ENCODE data around the gene HASPIN. TPM values are rescaled to one million over a fixed set of nuclear protein-coding genes. Genes with fewer than 3 reads are reported as not detected.

HASPIN gene
- polyA plus RNA-seq, 1 donor = 6.2 TPM

DNA sequence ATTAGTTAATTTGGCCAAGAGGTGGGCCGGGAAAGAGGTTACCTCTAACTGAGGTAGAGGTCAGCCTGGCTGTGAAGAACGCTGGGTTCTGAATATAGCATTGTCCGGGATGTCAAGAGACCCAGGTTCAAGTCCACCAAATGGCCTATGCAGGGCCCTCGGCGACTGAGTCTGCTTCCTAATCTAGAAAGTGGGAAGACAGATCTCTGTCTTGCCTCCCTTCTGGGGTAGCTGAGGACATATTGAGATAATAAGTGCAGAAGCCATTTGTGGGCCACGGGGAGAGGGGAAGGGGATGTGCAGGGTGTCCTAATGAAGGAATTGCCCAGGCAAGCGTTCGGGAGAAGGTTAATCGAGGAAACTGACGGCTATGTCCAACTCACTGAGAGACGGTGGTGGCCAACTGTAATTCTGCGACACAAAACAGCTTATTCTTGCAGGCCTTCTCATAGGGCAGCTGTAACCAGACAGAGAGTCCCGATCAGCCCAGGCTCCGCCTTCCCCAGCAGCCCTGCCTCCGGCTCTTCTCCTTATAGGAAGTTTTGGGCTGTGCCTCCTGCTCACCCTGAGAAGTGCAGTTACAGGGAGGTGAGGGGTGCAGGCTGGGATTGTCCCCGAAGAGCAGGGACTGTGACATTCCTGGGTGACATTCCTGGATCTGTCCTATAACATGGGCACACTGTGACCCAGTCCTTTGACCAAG lies 15.9 kb downstream of the HASPIN start:
- DNase-seq = no peak

DNA sequence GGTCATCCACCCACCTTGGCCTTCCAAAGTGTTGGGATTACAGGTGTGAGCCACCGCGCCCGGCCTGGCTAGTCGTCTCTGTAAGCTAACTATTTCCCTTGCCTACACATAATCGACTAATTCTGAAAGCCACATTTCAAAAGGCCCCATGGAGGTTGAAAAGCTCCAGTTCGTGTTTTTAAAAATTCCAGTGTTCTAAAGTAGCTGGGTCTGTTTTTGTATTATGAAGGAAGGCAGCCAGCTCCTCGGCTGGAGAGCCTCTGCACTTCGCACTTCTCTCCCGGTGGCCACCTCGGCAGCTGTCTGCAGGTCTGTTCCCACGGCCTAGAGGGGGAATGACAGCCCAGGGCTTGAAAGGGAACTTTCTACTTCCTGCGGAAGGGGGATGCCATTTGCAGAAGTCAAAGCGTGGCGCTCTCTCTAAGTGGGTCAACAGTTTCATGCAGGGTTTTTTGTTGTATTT lies 16.9 kb downstream of the HASPIN start:
- no peak for DNase-seq

DNA sequence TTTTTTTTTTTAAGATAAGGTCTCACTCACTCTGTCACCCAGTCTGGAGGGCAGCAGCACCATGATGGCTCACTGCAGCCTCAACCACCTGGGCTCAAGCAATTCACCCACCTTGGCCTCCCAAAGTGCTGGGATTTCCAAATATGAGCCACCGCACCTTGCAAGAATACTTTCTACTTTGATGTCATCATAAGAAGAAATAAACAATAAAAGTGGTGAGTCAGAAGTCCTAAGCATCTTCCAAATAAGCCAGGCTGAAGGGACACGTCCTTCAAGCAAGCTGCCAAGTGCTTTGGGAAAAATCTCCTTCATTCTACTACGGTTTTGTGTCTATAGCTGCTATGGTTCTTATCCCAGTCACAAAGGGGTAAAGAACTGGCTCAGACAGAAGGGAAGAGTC lies 20.3 kb downstream of the HASPIN start:
- DNase-seq = no peak

DNA sequence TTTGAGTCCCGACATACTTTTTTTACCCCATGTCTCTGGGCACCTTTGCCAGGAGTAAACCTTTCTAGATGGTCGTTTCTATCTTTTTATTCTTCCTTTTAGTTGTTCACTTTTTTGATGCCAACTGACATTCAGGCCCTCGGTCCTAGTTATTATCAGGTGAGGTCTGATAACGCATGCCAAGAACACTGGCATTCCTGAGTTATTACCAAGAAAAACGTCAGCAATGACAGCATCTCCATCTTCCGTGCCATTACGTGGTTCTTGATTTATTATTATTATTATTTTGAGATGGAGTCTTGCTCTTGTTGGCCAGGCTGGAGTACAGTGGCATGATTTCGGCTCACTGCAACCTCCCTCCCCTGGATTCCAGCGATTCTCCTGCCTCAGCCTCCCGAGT lies 21.4 kb downstream of the HASPIN start:
- DNase-seq = no peak

DNA sequence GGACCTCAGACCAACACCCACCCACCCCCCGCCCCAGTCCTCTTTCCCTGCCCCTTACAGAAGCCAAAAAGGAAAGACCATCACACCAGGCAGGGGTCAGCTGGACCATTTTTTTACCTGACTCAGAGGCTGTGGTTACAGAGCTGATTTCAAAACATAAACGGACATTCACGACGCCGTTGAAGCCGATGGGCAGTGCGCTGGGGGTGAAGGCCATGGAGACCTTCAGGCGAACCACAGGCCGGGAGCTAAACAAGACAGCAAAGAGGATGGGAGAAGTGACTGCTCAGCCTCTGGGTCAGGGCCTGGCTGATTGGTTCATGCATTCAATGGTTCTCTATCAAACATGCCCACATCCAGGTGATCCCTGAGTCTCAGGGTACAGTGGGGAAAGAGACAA lies 24.1 kb downstream of the HASPIN start:
- DNase-seq = no peak

DNA sequence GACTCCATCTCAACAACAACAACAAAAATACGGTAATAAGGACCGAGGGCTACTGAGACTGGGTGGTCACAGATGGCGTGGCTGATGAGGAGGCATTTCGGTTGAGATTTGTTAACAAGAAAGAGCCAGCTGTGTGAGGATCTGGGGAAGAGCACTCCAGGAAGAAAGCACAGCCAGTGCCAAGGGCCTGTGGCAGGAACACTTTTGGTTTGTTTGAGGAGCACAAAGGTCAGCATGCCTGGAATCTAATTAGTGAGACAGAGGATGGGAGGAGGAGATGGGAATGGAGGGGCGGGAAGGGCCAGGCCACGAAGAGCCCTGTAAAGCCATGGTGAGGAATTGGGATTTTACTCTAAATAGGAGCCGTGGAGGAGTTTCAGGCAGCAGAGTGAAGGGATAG lies 24.9 kb downstream of the HASPIN start:
- no peak for DNase-seq

DNA sequence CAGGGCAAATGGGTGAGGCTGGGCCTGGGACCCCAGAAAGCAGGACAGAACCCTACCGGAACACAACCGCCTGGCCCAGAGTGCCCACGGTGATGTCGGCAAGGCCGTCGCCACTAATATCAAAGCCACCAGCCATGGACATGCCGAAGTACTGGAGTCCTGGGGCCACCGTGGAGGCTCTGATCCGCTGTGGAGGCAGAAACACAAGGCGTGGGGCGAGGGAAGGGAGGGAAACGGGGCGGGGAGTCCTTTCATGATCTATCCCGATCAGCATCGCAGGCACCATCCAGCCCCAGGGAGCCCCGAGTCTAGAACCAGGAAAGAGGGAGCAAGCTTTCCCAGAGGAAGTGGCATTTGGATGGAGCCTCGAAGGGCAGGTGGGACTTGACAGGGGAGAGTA lies 26.6 kb downstream of the HASPIN start:
- no peak for DNase-seq

DNA sequence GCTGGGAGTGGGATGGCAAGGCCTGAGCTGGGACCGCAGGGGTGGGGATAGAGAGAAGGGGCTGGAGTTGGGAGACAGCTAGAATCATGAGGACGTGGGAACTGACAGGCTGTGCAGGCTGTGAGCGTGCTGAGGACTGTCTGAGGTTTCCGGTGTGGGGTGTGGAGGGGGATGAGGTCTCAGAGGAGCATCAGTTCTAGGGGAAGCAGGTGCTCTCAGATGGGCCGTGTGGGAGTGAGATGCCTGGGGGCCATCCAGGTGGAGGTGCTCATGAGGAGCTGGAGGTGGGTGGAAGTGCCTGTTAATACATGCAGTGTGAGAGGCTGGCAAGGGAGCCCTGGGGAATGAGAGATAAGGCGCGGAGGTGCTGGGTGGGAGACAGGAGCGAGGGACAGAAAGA lies 27.2 kb downstream of the HASPIN start:
- DNase-seq = no peak

DNA sequence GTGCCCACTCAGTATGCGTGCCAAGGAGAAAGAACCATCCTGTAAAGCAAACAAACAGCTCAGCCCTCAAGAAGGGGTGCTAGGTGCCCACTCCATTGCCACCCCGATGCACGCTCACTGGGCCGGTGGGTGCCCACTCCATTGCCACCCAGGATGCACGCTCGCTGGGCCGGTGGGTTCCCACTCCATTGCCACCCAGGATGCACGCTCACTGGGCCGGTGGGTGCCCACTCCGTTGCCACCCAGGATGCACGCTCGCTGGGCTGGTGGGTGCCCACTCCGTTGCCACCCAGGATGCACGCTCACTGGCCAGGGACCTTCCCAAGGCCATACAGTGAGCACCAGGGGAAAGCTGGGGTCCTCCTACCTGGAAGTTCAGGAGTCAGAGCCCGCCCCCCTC lies 28.1 kb downstream of the HASPIN start:
- DNase-seq = no peak

DNA sequence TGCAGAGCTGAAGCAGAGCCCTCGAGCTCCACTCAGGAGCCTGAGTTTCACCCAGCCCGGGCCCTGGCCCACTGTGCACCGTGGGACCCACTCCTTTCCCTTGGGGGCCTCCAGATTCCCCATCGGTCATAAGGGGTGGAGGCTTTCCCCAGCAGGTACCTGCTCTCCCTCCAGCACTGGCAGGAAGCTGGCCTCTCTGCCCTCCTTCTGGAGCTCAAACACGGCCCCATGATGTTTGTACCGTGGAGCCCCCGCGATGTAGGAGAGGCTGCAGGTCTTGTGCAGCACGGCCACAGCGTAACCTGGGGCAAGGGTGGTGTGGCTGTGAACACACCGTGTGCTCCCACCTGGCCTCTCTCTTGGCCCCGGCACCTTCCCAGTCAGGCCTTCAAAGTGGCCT lies 29.9 kb downstream of the HASPIN start:
- DNase-seq = no peak

DNA sequence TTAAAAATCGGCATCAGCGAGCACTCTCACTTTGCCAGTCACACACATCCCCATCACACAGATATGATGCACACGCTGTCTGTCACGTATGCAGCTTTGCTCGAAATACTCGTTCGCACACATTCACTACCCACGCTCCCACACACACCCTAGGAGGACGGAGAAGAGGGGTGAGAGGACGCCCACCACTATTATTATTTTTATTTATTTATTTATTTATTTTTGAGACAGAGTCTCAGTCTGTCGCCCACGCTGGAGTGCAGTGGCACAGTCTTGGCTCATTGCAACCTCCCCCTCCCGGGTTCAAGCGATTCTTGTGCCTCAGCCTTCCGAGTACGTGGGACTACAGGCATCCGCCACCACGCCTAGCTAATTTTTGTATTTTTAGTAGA lies 30.4 kb downstream of the HASPIN start:
- no peak for DNase-seq

DNA sequence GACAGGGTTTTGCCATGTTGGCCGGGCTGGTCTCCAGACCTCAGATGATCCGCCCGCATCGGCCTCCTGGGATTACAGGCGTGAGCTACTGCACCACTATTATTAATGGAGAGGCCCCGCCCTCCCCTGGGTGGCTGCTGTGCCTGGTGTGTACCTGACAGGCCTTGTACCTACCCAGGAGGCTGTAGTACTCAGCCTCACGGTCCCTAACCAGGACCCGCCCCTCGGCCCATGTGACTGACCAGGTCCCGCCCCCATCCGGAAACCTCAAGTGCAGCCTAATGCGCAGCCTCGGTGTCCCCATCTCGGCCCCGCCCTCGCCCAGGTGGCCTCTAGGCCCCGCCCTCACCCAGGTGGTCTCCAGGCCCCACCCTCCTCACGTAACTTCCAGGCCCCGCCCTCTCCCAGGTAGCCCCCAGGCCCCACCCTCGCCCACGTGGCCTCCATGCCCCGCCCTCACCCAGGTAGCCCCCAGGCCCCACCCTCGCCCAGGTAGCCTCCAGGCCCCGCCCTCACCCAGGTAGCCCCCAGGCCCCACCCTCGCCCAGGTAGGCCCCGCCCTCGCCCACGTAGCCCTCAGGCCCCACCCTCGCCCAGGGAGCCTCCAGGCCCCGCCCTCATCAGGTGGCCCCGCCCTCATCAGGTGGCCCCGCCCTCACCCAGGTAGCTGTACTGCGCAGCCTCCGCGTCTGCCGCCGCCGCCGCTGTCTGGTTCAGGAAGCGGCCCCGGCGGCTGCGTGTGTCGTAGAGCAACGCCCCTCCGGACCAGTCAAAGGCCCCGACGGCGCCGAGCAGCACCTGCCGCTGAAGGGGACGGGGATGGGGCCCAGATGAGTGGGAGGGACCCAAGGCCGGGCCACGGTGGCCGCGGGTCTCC lies 31.0 kb downstream of the HASPIN start:
- DNase-seq = no peak

DNA sequence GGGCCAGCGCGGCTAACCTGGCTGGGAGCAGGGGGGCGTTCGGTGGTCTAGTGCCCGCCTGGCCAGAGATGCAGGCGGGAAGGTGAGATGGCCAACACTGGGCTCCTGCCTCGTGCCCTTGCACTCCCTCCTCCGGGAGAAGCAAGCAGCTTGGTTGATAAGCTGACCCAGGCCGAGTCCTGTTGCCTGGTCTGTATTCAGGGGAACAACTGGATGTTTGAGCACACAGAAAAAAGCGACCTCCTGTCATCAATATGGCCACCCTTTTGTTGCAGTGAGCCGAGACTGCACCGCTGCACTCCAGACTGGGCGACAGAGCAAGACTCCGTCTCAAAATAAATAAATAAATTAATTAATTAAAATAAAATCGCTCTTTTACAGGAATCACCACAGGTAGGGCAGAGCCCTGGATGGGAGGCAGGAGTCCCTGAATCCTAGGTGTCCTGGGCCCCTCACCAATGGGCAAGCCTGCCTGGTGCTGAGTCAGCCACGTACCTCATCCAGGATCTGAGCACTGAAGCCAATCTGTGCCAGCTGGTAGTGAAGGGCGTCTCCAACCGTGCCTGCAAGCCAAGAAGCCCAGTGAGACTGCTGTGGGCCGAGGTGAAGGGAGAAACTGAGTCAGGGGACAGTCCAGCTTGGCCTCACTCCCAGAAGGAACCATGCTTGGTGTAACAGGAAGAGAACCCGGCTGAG lies 31.8 kb downstream of the HASPIN start:
- DNase-seq = no peak

DNA sequence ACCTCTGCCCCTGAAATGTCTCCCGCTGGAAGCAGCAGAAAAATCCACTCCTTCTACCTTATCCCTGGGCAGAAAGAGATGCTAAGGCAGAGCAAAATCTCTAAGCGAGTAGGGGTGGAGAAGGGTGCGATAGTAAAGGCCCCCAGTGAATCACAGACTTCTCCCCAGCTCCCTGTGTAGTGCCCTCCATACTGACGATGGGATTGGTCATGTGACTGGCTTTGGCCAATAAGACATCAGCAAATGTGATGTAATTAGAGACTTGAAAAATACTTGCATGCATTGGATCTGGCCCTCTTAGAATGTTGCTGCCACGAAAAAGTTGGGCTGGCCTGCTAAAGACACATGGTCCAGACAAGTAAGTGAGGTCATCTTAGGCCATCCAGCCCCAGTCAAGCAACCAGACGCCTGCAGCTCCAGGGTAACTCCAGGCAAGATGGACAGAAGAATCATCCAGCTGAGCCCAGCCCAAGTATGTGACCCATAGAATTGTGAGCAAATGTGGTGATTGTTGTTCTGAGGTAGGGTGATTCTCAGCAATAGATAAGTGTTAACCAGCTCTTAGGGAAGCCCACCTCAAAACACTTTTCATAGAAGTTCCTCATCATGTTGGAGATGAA lies 36.0 kb downstream of the HASPIN start:
- no peak for DNase-seq

DNA sequence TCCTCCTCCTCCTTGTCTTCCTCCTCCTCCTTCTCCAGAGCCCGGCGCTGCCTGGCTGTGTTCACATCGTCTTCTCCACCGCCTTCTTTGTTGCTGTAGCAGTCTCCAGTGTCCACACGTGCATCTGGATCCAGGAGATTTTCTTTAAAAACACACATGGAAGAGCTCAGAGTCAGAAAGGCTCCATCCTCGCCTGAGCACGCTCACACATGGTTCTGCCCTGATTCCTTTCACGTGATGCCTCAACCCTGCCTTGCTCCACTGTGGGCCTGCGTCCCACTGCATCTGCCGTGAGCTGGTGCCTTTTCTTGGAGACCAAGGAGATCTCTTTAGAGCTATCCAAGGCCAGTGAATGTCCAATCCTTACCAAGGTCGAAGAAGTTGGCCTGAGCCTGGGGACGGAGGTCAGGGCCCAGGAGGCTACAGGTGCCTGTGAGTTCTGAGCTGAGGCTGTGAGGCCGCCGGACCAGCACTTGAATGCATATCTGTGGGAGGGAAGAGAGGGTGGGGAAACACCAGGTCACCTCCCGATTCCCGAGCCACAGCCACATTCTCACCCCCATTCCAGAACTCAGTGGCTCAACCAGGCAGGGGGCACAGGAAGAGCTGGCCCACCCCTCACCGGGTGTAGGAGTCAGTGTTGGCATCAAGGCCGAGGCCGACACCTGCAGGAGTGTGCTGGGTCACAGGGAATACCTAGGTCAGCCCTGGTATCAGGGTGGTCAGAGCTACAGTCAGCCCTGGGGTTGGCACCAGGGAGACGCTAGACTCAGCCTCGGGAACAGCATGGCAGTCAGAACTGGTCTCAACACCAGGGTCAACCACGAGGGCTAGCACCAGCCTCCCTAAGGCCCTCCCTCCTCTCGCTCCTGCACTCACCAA lies 37.6 kb downstream of the HASPIN start:
- DNase-seq = no peak

DNA sequence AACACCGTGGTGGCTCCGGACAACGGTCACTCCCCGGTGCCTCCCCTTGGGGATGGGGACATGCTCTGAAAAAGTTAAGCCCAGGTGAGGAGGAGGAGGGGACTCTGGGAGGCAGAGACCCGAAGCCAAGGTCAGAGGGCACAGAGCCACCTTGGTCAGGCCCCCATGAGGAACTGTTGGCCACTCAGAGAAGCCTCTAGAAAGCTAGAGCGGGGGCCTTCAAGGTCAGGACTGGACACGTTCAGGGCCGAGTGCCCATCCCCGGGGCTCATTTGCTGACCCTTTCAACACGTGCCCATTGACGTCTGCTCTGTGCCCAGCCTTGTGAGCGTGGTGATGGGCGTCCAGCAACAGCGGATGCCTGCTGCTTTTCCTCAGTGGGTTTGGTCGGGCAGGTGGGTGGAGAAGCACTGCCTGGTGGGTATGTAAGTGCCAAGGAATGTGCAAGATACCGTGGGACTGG lies 38.2 kb downstream of the HASPIN start:
- no peak for DNase-seq

DNA sequence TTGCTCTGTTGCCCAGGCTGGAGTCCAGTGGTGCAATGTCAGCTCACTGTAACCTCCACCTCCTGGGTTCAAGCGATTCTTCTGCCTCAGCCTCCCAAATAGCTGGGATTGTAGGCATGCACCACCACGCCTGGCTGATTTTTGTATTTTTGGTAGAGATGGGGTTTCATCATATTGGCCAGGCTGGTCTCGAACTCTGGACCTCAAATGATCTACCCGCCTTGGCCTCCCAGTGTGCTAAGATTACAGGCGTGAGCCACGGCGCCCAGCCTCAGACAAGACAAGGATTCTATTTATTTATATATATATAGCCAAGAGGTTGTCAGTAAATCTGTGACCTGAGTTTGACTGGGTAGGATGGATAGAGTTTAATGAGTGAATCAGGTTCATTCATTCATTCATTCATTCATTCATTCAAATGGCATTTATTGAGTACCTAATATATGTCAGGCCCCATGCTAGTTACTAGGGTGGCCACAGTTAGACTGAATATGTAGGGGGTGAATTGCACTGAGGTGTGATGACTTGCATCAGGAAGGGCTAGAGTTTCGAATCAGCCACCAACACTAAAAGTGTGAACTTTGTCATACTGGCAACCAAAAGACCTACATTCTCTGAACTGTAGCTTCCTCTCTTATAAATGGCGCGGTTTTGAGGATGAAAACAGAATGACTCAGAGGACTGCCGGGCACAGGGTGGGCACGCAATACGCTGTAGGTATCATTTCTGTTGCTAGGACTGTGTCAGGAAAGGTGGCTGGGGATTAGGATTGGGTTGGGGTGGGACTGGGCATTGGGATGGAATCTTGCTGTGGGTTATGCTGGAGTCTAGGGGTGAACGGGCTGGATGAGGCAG lies 39.4 kb downstream of the HASPIN start:
- no peak for DNase-seq

DNA sequence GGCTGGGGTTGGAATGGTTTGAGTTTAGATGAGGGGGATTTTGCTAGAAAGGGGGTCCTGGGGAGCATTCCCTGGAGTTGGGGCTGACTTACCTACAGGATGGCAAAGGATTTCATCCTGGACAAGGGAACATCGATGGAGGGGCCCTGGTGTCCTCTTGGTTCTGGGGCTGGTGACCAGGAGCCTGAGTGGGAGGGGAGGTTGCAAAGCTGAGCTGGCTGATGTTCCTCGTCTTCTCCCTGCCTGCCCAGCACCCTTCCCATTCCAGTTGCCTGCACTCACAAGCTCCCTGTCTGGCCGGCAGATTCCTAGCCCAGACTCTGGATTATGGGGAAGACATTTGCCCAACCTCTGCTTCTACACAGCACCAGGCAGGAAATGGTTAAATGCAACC lies 40.1 kb downstream of the HASPIN start:
- DNase-seq = no peak

DNA sequence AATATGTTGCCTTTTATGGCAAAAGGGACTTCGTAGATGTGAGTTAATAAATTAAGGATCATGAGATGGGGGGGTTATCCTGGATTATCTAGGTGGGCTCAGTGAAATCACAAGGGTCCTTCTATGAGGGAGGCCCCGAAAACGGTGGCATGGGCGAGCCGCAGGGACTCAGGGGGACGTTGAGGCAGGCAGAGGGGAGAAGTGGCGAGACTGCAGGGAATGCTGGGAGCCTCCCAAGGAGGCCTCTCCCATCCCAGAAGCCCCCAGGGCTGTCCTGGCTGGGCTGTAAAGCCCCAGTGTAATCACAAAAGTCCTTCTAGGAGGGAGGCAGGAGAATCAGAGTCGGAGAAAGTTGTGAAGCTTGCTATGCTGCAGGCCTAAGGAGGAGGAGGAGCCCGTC lies 42.3 kb downstream of the HASPIN start:
- no peak for DNase-seq

DNA sequence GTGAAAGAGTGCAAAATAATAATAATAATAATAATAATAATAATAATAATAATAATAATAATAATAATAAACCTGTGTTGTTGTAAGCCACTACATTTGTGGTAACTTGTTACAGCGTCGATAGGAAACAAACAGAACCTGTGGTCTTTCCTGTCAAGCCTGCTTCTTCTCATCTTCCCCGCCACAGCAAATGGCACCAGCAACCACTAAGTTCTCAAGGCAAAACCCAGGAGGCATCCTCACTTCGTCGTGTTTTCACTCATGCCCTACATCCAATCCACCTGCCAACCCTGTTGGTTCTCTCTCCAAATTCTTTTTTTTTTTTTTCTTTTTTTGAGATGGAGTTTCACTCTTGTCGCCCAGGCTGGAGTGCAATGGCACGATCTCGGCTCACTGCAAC lies 43.1 kb downstream of the HASPIN start:
- DNase-seq = no peak

DNA sequence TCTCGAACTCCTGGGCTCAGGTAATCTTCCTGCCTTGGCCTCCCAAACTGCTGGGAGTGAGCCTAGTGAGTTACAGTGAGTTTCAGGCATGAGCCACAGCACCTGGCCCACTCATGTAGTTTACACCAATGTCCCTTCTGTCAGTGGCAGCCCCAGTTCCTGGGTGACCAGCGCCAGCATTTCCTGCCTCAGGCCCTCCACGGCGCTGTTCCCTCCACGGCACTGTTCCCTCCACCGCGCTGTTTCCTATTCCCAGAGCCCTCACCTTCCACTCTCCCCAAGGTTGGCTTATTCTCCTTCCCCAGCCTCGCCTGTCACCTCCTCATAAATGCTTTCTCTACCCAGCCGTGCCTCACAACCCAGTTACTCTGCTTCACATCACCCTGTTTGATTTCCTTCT lies 44.6 kb downstream of the HASPIN start:
- no peak for DNase-seq
